Right hindlimb (tissue), 1 donor: ENCODE results near the gene NUDT9.
"Not testable (repeated sequence)": the region's sequence is repeated elsewhere in the genome, so short reads cannot be mapped to it uniquely, and the experiment has no call there.

Experiments used
- DNase-seq: peaks from one replicate; pipeline ENCODE4 v3.0.0-alpha.2; 2018

Gene NUDT9

GRCh38 chr4:87422104-87423052 lies at the start of gene NUDT9:
NUDT9 (plus strand) TSS chr4:87422573; CDS start chr4:87422906, 333 bp downstream.
- peak; percentile 98 for DNase-seq

- no peak for DNase-seq
Measured at GRCh38 chr4:87375719-87376291, 46.6 kb upstream of the NUDT9 start.

- no peak for DNase-seq
Measured at GRCh38 chr4:87377816-87378215, 44.6 kb upstream of the NUDT9 start.

GRCh38 chr4:87382116-87382515 lies 40.3 kb upstream of the NUDT9 start:
- no peak for DNase-seq

GRCh38 chr4:87382931-87383330 lies 39.4 kb upstream of the NUDT9 start:
- no peak for DNase-seq

- not testable (repeated sequence) for DNase-seq
Measured at GRCh38 chr4:87384466-87385132, 37.8 kb upstream of the NUDT9 start.

GRCh38 chr4:87387237-87387636 lies 35.1 kb upstream of the NUDT9 start:
- no peak for DNase-seq

GRCh38 chr4:87388901-87389300 lies 33.5 kb upstream of the NUDT9 start:
- no peak for DNase-seq

- DNase-seq, result not testable (repeated sequence)
Measured at GRCh38 chr4:87390055-87390454, 32.3 kb upstream of the NUDT9 start.

GRCh38 chr4:87390551-87390890 lies 31.9 kb upstream of the NUDT9 start:
- no peak for DNase-seq

- DNase-seq, result peak; percentile 92
Measured at GRCh38 chr4:87390891-87391575, 31.3 kb upstream of the NUDT9 start, which contains the start of gene HSD17B11. HSD17B11 (minus strand) TSS chr4:87391188; CDS start chr4:87391070, 118 bp downstream.

- DNase-seq, result no peak
Measured at GRCh38 chr4:87391576-87392054, 30.8 kb upstream of the NUDT9 start.

GRCh38 chr4:87392183-87392582 lies 30.2 kb upstream of the NUDT9 start:
- no peak for DNase-seq

GRCh38 chr4:87395073-87395472 lies 27.3 kb upstream of the NUDT9 start:
- DNase-seq, result not testable (repeated sequence)

GRCh38 chr4:87395851-87396250 lies 26.5 kb upstream of the NUDT9 start:
- not testable (repeated sequence) for DNase-seq

GRCh38 chr4:87399148-87399547 lies 23.2 kb upstream of the NUDT9 start:
- peak; percentile 28 for DNase-seq

GRCh38 chr4:87399954-87400353 lies 22.4 kb upstream of the NUDT9 start:
- no peak for DNase-seq

GRCh38 chr4:87403732-87404131 lies 18.6 kb upstream of the NUDT9 start:
- not testable (repeated sequence) for DNase-seq

- no peak for DNase-seq
Measured at GRCh38 chr4:87405211-87405820, 17.1 kb upstream of the NUDT9 start.

GRCh38 chr4:87406462-87406861 lies 15.9 kb upstream of the NUDT9 start:
- DNase-seq, result no peak

- not testable (repeated sequence) for DNase-seq
Measured at GRCh38 chr4:87406902-87407301, 15.5 kb upstream of the NUDT9 start.

GRCh38 chr4:87409420-87409939 lies 12.9 kb upstream of the NUDT9 start:
- no peak for DNase-seq
